Naive thymus-derived CD4-positive, alpha-beta T cell (primary cell): ENCODE data around the gene ZNF708. TPM values are rescaled to one million over a fixed set of nuclear protein-coding genes. Genes with fewer than 3 reads are reported as not detected.

Experiments used
- ATAC-seq: fragments of 150-1000 bp; cut with Tn5 transposase; 2 replicates; pipeline ENCODE4 v1.10.0; 2021; ENCODE audit warnings: mild to moderate bottlenecking, moderate library complexity
- CTCF ChIA-PET: fragments of 350-600 bp; sonication (Branson Sonifier 250); formaldehyde crosslinking; loops from one replicate; lab custom pipeline; 2021; ENCODE audit warnings: antibody characterized with exemption; lab: Charles Lee
- POLR2A ChIA-PET: fragments of 350-600 bp; sonication (Branson Sonifier 250); formaldehyde crosslinking; loops from one replicate; lab custom pipeline; 2021; ENCODE audit warnings: antibody characterized with exemption, inconsistent platforms; lab: Charles Lee
- DNase-seq, 9 donors: peaks; one replicate each; pipeline versions ENCODE4 v3.0.0 to v3.0.0-alpha.2; 2020 to 2022; ENCODE audit warnings: mixed read lengths in 1 of 9
- H3K27ac ChIP-seq: one replicate; pipeline ENCODE4 v1.7.0; 2013; ENCODE audit warnings: mild to moderate bottlenecking, low read depth, low read length, moderate library complexity
- H3K27me3 ChIP-seq, 2 donors: one replicate each; pipeline ENCODE4 v1.7.0; 2013; ENCODE audit warnings: low read length in 2 of 2, mild to moderate bottlenecking in 2 of 2, moderate library complexity in 2 of 2; ENCODE audit not compliant: control insufficient read depth in 2 of 2, insufficient read depth in 2 of 2
- H3K36me3 ChIP-seq, 3 experiments: 1 replicate in 2 of 3; 2 replicates in 1 of 3; pipeline ENCODE4 v1.7.0; 2013; ENCODE audit warnings: low read length in 3 of 3, mild to moderate bottlenecking in 3 of 3, moderate library complexity in 1 of 3; ENCODE audit not compliant: insufficient read depth in 3 of 3, control insufficient read depth in 2 of 3
- H3K4me1 ChIP-seq, 2 donors: one replicate each; pipeline ENCODE4 v1.7.0; 2013; ENCODE audit warnings: low read length in 2 of 2, mild to moderate bottlenecking in 2 of 2, moderate library complexity in 1 of 2; ENCODE audit not compliant: control insufficient read depth in 2 of 2, insufficient read depth in 2 of 2
- H3K4me3 ChIP-seq: 2 replicates; pipeline ENCODE4 v1.7.0; 2013; ENCODE audit warnings: mild to moderate bottlenecking, low read length
- H3K9me3 ChIP-seq, 3 experiments: 1 replicate in 2 of 3; 2 replicates in 1 of 3; pipeline ENCODE4 v1.7.0; 2013; ENCODE audit warnings: low read length in 3 of 3; ENCODE audit not compliant: control insufficient read depth in 2 of 3
- H3K27ac Mint-ChIP-seq, 9 donors: one replicate each; pipeline ENCODE4 v1.8.0; 2020 to 2022; ENCODE audit warnings: mixed read lengths in 9 of 9, mild to moderate bottlenecking in 8 of 9, moderate library complexity in 5 of 9, inconsistent platforms in 2 of 9
- H3K27me3 Mint-ChIP-seq, 5 donors: one replicate each; pipeline ENCODE4 v1.8.0; 2021 to 2022; ENCODE audit warnings: mixed read lengths in 5 of 5, mild to moderate bottlenecking in 1 of 5
- H3K36me3 Mint-ChIP-seq, 5 donors: one replicate each; pipeline ENCODE4 v1.8.0; 2020 to 2022; ENCODE audit warnings: mixed read lengths in 5 of 5, mild to moderate bottlenecking in 3 of 5, inconsistent platforms in 1 of 5
- H3K4me1 Mint-ChIP-seq, 7 donors: one replicate each; pipeline ENCODE4 v1.8.0; 2020 to 2022; ENCODE audit warnings: mixed read lengths in 7 of 7, mild to moderate bottlenecking in 3 of 7, inconsistent platforms in 1 of 7
- H3K4me3 Mint-ChIP-seq, 10 donors: one replicate each; pipeline ENCODE4 v1.8.0; 2020 to 2022; ENCODE audit warnings: mild to moderate bottlenecking in 10 of 10, mixed read lengths in 10 of 10, moderate library complexity in 6 of 10, inconsistent platforms in 2 of 10
- H3K9me3 Mint-ChIP-seq, 11 donors: one replicate each; pipeline ENCODE4 v1.8.0; 2020 to 2022; ENCODE audit warnings: mixed read lengths in 11 of 11, mild to moderate bottlenecking in 4 of 11, inconsistent platforms in 1 of 11, moderate library complexity in 1 of 11
- intact Hi-C, 2 donors: fragments of 100-400 bp; cut with micrococcal nuclease; formaldehyde crosslinking; loops; one replicate each; pipeline ENCODE4 v1.15.1; 2023
- polyA plus RNA-seq, 2 donors: library from polyadenylated mRNA; unstranded; fragments of 300-500 nt; fragmentation: Illumina TruSeq; gene quantifications; one replicate each; pipeline ENCODE4 v1.2.3, GENCODE V29; 2021
- total RNA-seq, 6 experiments: library from RNA in 5 of 6; stranded (reverse) in 5 of 6; gene quantifications; 1 replicate in 5 of 6; 2 replicates in 1 of 6; pipeline ENCODE4 v1.2.3 and lab custom pipeline; 2021 to 2026

Gene ZNF708
- total and polyA plus RNA-seq, 7 experiments from 2014 or later, result 14.2 to 48.0 (median 24.2) TPM

- no peak for DNase-seq
- no peak overlapping the region for H3K4me3 ChIP-seq
- Mint-ChIP-seq H3K36me3 (peaks cover 3 to 8% (median 3%) of the 10 kb centered on the region in 5 donors), H3K27ac (no peak overlapping the region), H3K4me1 (peaks cover 0 to under 1% (median 0%) of the 10 kb centered on the region in 7 donors), H3K9me3 (peaks cover 6 to 63% (median 24%) of the 10 kb centered on the region in 11 donors), H3K4me3 (no peak overlapping the region), H3K27me3 (peaks cover 0 to 5% (median 0%) of the 10 kb centered on the region in 5 donors)
- no peak for ATAC-seq
- CTCF ChIA-PET, result no interaction called here
- H3K27me3 ChIP-seq, result no peaks in the 10 kb centered on the region
- no peak overlapping the region for H3K27ac ChIP-seq
- H3K36me3 ChIP-seq, result no peaks in the 10 kb centered on the region
- H3K4me1 ChIP-seq, result no peaks in the 10 kb centered on the region
- POLR2A ChIA-PET, result no interaction called here
- intact Hi-C loops, result no loop called here
- peaks cover 3 to 33% (median 5%) of the 10 kb centered on the region in 3 experiments for H3K9me3 ChIP-seq
Observed at GRCh38 chr19:21335721-21336120, 6.5 kb upstream of the ZNF708 start.

- H3K27ac Mint-ChIP-seq, result peak overlapping the region; percentile 96 to 100 (median 99)
- Histone ChIP-seq H3K9me3 (no peaks in the 10 kb centered on the region), H3K36me3 (peaks cover 0 to 20% (median 6%) of the 10 kb centered on the region in 3 experiments), H3K27ac (peak overlapping the region; percentile 92), H3K4me3 (peak overlapping the region; percentile 94), H3K27me3 (no peaks in the 10 kb centered on the region), H3K4me1 (peaks cover 6 to 19% of the 10 kb centered on the region in 2 donors)
- H3K4me1 Mint-ChIP-seq, result peaks cover 27 to 51% (median 35%) of the 10 kb centered on the region in 7 donors
- POLR2A ChIA-PET, result interaction anchor here (0.6 to 3.8 kb wide), 20 partner anchors 10 to 1463 kb away, joined by 3 to 41 read pairs (median 6); partner anchors contain the start of genes ZNF100, ZNF253, ZNF429 and ZNF43
- CTCF ChIA-PET, result interaction anchor here (0.9 to 1.4 kb wide), 2 partner anchors 30 to 155 kb away, joined by 4 read pairs; partner anchors contain the start of gene ZNF738
- intact Hi-C loops, result loop anchor here (1.0 to 10.0 kb wide), 8 partner anchors 144 to 552 kb away; partner anchors contain the start of genes ZNF429 (in 1 of the 2), ZNF430 (in 1 of the 2) and ZNF66 (in 1 of the 2)
- H3K36me3 Mint-ChIP-seq, result peaks cover 7 to 43% (median 37%) of the 10 kb centered on the region in 5 donors
- no peaks in the 10 kb centered on the region for H3K27me3 Mint-ChIP-seq
- H3K4me3 Mint-ChIP-seq, result peak overlapping the region; percentile 93 to 99 (median 97)
- ATAC-seq (peak; percentile 33), DNase-seq (peak in 1 of 9 donors; percentile 10)
- peaks cover 0 to 33% (median 13%) of the 10 kb centered on the region in 11 donors for H3K9me3 Mint-ChIP-seq
Observed at GRCh38 chr19:21328406-21328805, 804 bp downstream of the ZNF708 start.

- no peaks in the 10 kb centered on the region for H3K27me3 ChIP-seq
- peaks cover 0 to 30% (median 6%) of the 10 kb centered on the region in 3 experiments for H3K36me3 ChIP-seq
- peak overlapping the region; percentile 16 to 99 (median 62) for H3K4me3 Mint-ChIP-seq
- CTCF ChIA-PET, result no interaction called here
- peaks cover 0 to 55% (median 13%) of the 10 kb centered on the region in 11 donors for H3K9me3 Mint-ChIP-seq
- ATAC-seq, result no peak
- no peak overlapping the region for H3K27ac ChIP-seq
- H3K9me3 ChIP-seq, result no peaks in the 10 kb centered on the region
- H3K27ac Mint-ChIP-seq, result peak overlapping the region in 3 of 9 donors; percentile 17 to 63 (median 54)
- no peak for DNase-seq
- peaks cover 15 to 65% (median 58%) of the 10 kb centered on the region in 5 donors for H3K36me3 Mint-ChIP-seq
- H3K4me1 Mint-ChIP-seq, result peaks cover 40 to 71% (median 54%) of the 10 kb centered on the region in 7 donors
- intact Hi-C loops, result loop anchor here (5.0 to 10.0 kb wide), 5 partner anchors 146 to 529 kb away; partner anchors contain the start of genes ZNF429 (in 1 of the 2) and ZNF430 (in 1 of the 2)
- H3K4me1 ChIP-seq, result peaks cover 6 to 24% of the 10 kb centered on the region in 2 donors
- no peak overlapping the region for H3K4me3 ChIP-seq
- POLR2A ChIA-PET, result interaction anchor here (3.8 kb wide), 1 partner anchor 180 kb away, joined by 25 read pairs; the partner anchor contains the start of gene ZNF429
- no peaks in the 10 kb centered on the region for H3K27me3 Mint-ChIP-seq
Observed at GRCh38 chr19:21326169-21326568, 3.0 kb downstream of the ZNF708 start.

DNA sequence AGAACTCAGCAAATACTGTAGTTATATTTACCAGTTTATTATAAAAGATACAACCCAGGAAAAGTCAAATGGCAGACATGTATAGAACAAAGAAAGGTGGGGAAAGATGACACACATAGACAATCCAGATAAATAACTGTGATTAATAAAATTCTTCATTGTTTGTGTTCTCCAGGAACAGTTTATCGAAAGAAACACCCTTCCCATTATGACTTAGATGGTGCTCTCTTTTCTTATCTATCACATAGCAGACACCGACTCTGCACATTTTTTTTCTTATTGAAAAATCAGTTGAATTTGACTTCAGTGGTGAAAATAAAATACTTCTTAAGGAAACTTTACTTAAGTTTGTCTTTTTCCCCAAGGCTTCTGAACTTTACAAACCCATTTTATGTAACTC, 6.2 kb downstream of the ZNF708 start:
- Mint-ChIP-seq H3K4me3 (peak overlapping the region in 3 of 10 donors; percentile 33 to 58 (median 43)), H3K27ac (peak overlapping the region in 2 of 9 donors; percentile 51 to 57), H3K9me3 (peaks cover 0 to 82% (median 13%) of the 10 kb centered on the region in 11 donors), H3K27me3 (no peaks in the 10 kb centered on the region), H3K4me1 (peaks cover 33 to 79% (median 59%) of the 10 kb centered on the region in 7 donors), H3K36me3 (peaks cover 17 to 87% (median 69%) of the 10 kb centered on the region in 5 donors)
- ATAC-seq (no peak), DNase-seq (no peak)
- peaks cover 0 to 38% (median 6%) of the 10 kb centered on the region in 3 experiments for H3K36me3 ChIP-seq
- ChIA-PET CTCF (no interaction called here), POLR2A (interaction anchor here (1.2 kb wide), 1 partner anchor 74 kb away, joined by 3 read pairs; the partner anchor contains the start of gene ZNF493)
- H3K9me3 ChIP-seq, result no peaks in the 10 kb centered on the region
- H3K4me3 ChIP-seq, result no peak overlapping the region
- no peak overlapping the region for H3K27ac ChIP-seq
- intact Hi-C loops, result loop anchor here (10.0 kb wide), 4 partner anchors 182 to 532 kb away; partner anchors contain the start of genes ZNF429 (in 1 of the 2) and ZNF430 (in 1 of the 2)
- H3K4me1 ChIP-seq, result peaks cover 5 to 20% of the 10 kb centered on the region in 2 donors
- H3K27me3 ChIP-seq, result no peaks in the 10 kb centered on the region

- Histone ChIP-seq H3K27me3 (no peaks in the 10 kb centered on the region), H3K4me1 (peaks cover under 1 to 15% of the 10 kb centered on the region in 2 donors), H3K36me3 (peaks cover 0 to 43% (median 6%) of the 10 kb centered on the region in 3 experiments), H3K27ac (no peak overlapping the region), H3K4me3 (no peak overlapping the region), H3K9me3 (peaks cover 0 to 3% (median 0%) of the 10 kb centered on the region in 3 experiments)
- intact Hi-C loops, result loop anchor here (10.0 kb wide), 4 partner anchors 182 to 532 kb away; partner anchors contain the start of genes ZNF429 (in 1 of the 2) and ZNF430 (in 1 of the 2)
- Mint-ChIP-seq H3K9me3 (peaks cover 0 to 86% (median 13%) of the 10 kb centered on the region in 11 donors), H3K4me1 (peaks cover 28 to 79% (median 59%) of the 10 kb centered on the region in 7 donors), H3K27ac (peak overlapping the region in 2 of 9 donors; percentile 12 to 33), H3K36me3 (peaks cover 17 to 87% (median 73%) of the 10 kb centered on the region in 5 donors), H3K4me3 (peak overlapping the region in 1 of 10 donors; percentile 43), H3K27me3 (no peaks in the 10 kb centered on the region)
- ChIA-PET CTCF (interaction anchor here (0.7 kb wide), 1 partner anchor 247 kb away, joined by 3 read pairs; no protein-coding TSS in a partner anchor), POLR2A (interaction anchor here (1.2 kb wide), 1 partner anchor 74 kb away, joined by 3 read pairs; the partner anchor contains the start of gene ZNF493)
- ATAC-seq (no peak), DNase-seq (no peak)
Observed at GRCh38 chr19:21322528-21322927, 6.7 kb downstream of the ZNF708 start.

GRCh38 chr19:21321996-21322395, 7.2 kb downstream of the ZNF708 start:
- Histone ChIP-seq H3K4me3 (no peak overlapping the region), H3K4me1 (peaks cover 0 to 14% of the 10 kb centered on the region in 2 donors), H3K27me3 (no peaks in the 10 kb centered on the region), H3K9me3 (peaks cover 0 to 3% (median 0%) of the 10 kb centered on the region in 3 experiments), H3K27ac (no peak overlapping the region), H3K36me3 (peaks cover 0 to 47% (median 6%) of the 10 kb centered on the region in 3 experiments)
- H3K4me1 Mint-ChIP-seq, result peaks cover 24 to 81% (median 64%) of the 10 kb centered on the region in 7 donors
- ATAC-seq, result no peak
- H3K27me3 Mint-ChIP-seq, result no peaks in the 10 kb centered on the region
- intact Hi-C loops, result loop anchor here (10.0 kb wide), 4 partner anchors 183 to 533 kb away; partner anchors contain the start of genes ZNF429 (in 1 of the 2) and ZNF430 (in 1 of the 2)
- peaks cover 20 to 87% (median 77%) of the 10 kb centered on the region in 5 donors for H3K36me3 Mint-ChIP-seq
- CTCF ChIA-PET, result interaction anchor here (0.7 kb wide), 1 partner anchor 247 kb away, joined by 3 read pairs; no protein-coding TSS in a partner anchor
- H3K9me3 Mint-ChIP-seq, result peaks cover 0 to 92% (median 13%) of the 10 kb centered on the region in 11 donors
- DNase-seq, result no peak
- POLR2A ChIA-PET, result interaction anchor here (0.6 kb wide), 1 partner anchor 10 kb away, joined by 4 read pairs; no protein-coding TSS in a partner anchor
- H3K4me3 Mint-ChIP-seq, result peak overlapping the region in 7 of 10 donors; percentile 1 to 65 (median 43)
- peak overlapping the region in 3 of 9 donors; percentile 12 to 41 (median 31) for H3K27ac Mint-ChIP-seq
